Measurements from ENCODE around the gene CTSH. TPM values are rescaled to one million over a fixed set of nuclear protein-coding genes. Genes with fewer than 3 reads are reported as not detected.
A peak's percentile ranks its signal among the peaks of the same experiment; 100 is the strongest.

Gene CTSH
- total and polyA plus RNA-seq, 2 experiments from 2014 or later = 19.7 to 19.9 TPM

DNA sequence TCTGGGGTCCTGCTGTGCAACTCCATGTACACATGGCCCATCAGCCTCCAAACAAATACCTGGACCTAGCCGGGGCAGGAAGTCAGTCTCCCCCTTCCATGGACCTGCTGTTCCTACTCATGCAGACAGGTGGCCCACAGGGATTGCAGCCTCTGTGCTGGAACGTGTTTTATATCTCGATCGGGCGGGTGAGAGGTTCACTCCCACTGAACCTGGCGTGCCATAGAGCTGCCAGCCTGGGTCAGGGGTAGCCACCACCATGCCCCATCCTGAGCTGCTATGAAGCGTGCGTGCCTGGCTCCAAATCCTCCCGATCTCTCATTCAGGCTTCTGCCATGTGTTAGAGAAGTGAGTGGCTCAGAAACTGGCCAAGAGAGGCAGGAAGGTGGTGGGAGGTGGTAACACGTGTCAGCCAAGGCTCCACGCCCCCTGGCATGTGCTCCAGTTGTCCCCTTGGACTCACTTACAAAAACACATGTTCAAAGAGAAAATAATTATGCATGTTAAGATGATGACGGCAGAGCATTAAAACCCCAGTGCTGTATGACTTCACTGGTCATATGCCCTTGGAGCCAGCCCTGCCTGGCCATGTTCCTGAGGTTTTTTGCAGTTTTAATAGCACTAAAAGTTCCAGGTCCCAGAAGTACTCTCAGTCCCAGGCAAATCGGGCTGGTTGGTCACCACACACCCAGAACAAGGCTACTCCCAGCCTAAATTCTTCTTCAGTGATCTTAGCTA lies 30.6 kb downstream of the CTSH start:
- Mint-ChIP-seq H3K36me3 (ENCODE audit: low read depth) (peaks cover 43% of the 10 kb centered on the region), H3K9me3 (no peaks in the 10 kb centered on the region), H3K4me1 (peaks cover 16% of the 10 kb centered on the region), H3K27me3 (ENCODE audit: insufficient read depth, low read depth, poor library complexity) (peaks cover 8% of the 10 kb centered on the region), H3K4me3 (no peak overlapping the region), H3K27ac (peak overlapping the region; percentile 67; the same call in 1 of the 2 replicates)
- Histone ChIP-seq H3K4me2 (no peak overlapping the region), H4K20me1 (replicated peaks; ENCODE audit: insufficient read depth) (peaks cover 21% of the 10 kb centered on the region; the same call in 1 of the 2 replicates), H3K36me3 (ENCODE audit: insufficient read depth) (peaks cover 5% of the 10 kb centered on the region), H3K27ac (ENCODE audit: low read depth) (no peak overlapping the region), H3K9me2 (ENCODE audit: insufficient read depth) (no peaks in the 10 kb centered on the region), H3F3A (replicated peaks; ENCODE audit: low read depth) (no peaks in the 10 kb centered on the region), H3K4me1 (ENCODE audit: insufficient read depth) (peaks cover 3% of the 10 kb centered on the region; the same call in 1 of the 2 replicates), H3K79me2 (replicated peaks; ENCODE audit: insufficient read depth) (peaks cover 25% of the 10 kb centered on the region), H2AFZ (no peak overlapping the region), H3K4me3 (no peak overlapping the region), H3K27me3 (ENCODE audit: insufficient read depth) (no peaks in the 10 kb centered on the region)
- TF ChIP-seq, protein P1, sequence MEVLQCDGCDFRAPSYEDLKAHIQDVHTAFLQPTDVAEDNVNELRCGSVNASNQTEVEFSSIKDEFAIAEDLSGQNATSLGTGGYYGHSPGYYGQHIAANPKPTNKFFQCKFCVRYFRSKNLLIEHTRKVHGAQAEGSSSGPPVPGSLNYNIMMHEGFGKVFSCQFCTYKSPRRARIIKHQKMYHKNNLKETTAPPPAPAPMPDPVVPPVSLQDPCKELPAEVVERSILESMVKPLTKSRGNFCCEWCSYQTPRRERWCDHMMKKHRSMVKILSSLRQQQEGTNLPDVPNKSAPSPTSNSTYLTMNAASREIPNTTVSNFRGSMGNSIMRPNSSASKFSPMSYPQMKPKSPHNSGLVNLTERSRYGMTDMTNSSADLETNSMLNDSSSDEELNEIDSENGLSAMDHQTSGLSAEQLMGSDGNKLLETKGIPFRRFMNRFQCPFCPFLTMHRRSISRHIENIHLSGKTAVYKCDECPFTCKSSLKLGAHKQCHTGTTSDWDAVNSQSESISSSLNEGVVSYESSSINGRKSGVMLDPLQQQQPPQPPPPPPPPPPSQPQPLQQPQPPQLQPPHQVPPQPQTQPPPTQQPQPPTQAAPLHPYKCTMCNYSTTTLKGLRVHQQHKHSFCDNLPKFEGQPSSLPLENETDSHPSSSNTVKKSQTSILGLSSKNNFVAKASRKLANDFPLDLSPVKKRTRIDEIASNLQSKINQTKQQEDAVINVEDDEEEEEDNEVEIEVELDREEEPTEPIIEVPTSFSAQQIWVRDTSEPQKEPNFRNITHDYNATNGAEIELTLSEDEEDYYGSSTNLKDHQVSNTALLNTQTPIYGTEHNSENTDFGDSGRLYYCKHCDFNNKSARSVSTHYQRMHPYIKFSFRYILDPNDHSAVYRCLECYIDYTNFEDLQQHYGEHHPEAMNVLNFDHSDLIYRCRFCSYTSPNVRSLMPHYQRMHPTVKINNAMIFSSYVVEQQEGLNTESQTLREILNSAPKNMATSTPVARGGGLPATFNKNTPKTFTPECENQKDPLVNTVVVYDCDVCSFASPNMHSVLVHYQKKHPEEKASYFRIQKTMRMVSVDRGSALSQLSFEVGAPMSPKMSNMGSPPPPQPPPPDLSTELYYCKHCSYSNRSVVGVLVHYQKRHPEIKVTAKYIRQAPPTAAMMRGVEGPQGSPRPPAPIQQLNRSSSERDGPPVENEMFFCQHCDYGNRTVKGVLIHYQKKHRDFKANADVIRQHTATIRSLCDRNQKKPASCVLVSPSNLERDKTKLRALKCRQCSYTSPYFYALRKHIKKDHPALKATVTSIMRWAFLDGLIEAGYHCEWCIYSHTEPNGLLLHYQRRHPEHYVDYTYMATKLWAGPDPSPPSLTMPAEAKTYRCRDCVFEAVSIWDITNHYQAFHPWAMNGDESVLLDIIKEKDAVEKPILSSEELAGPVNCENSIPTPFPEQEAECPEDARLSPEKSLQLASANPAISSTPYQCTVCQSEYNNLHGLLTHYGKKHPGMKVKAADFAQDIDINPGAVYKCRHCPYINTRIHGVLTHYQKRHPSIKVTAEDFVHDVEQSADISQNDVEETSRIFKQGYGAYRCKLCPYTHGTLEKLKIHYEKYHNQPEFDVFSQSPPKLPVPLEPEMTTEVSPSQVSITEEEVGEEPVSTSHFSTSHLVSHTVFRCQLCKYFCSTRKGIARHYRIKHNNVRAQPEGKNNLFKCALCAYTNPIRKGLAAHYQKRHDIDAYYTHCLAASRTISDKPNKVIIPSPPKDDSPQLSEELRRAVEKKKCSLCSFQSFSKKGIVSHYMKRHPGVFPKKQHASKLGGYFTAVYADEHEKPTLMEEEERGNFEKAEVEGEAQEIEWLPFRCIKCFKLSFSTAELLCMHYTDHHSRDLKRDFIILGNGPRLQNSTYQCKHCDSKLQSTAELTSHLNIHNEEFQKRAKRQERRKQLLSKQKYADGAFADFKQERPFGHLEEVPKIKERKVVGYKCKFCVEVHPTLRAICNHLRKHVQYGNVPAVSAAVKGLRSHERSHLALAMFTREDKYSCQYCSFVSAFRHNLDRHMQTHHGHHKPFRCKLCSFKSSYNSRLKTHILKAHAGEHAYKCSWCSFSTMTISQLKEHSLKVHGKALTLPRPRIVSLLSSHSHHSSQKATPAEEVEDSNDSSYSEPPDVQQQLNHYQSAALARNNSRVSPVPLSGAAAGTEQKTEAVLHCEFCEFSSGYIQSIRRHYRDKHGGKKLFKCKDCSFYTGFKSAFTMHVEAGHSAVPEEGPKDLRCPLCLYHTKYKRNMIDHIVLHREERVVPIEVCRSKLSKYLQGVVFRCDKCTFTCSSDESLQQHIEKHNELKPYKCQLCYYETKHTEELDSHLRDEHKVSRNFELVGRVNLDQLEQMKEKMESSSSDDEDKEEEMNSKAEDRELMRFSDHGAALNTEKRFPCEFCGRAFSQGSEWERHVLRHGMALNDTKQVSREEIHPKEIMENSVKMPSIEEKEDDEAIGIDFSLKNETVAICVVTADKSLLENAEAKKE (CRISPR knock-in tag; IDR thresholded peaks at IDR 0.05) = no peak
- no peak for TF ChIP-seq EZH2phosphoT487 (IDR thresholded peaks at IDR 0.05; ENCODE audit: unreplicated experiment)
- TF ChIP-seq, protein P2, sequence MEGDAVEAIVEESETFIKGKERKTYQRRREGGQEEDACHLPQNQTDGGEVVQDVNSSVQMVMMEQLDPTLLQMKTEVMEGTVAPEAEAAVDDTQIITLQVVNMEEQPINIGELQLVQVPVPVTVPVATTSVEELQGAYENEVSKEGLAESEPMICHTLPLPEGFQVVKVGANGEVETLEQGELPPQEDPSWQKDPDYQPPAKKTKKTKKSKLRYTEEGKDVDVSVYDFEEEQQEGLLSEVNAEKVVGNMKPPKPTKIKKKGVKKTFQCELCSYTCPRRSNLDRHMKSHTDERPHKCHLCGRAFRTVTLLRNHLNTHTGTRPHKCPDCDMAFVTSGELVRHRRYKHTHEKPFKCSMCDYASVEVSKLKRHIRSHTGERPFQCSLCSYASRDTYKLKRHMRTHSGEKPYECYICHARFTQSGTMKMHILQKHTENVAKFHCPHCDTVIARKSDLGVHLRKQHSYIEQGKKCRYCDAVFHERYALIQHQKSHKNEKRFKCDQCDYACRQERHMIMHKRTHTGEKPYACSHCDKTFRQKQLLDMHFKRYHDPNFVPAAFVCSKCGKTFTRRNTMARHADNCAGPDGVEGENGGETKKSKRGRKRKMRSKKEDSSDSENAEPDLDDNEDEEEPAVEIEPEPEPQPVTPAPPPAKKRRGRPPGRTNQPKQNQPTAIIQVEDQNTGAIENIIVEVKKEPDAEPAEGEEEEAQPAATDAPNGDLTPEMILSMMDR (conservative IDR thresholded peaks at IDR 0.05; ENCODE audit: low read depth in 2 of 2) = peak; percentile 57 to 66
- DNase-seq (ENCODE audit: low spot score) (peak; percentile 70), ATAC-seq (peak; percentile 66)
